ENCODE results near the gene CADPS. TPM values are rescaled to one million over a fixed set of nuclear protein-coding genes. Genes with fewer than 3 reads are reported as not detected.
A peak's percentile ranks its signal among the peaks of the same experiment; 100 is the strongest.

Gene CADPS
- total and polyA plus RNA-seq, 2 experiments from 2014 or later, result 49.2 to 63.8 TPM

DNA sequence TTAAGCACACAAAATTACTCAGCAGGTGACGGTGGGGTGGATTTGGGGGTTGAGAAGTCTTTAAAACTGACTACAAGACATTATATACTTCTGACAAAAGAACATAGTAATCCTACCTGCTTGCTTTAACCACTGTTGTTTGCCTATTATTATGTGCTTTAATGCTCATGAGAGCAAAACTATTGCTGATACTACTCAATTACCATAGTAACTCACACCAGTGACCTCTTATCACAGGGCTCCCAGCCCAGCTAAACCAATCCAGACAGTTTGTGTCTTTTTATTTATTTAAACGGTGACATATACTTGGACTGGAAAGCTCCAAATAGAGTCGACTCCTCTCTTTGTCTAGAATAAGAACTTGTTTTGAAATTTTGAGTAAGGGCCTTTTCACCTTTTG lies 459.1 kb downstream of the CADPS start:
- peaks cover 8% of the 10 kb centered on the region for H3K27me3 ChIP-seq
- TF ChIP-seq, protein P1, sequence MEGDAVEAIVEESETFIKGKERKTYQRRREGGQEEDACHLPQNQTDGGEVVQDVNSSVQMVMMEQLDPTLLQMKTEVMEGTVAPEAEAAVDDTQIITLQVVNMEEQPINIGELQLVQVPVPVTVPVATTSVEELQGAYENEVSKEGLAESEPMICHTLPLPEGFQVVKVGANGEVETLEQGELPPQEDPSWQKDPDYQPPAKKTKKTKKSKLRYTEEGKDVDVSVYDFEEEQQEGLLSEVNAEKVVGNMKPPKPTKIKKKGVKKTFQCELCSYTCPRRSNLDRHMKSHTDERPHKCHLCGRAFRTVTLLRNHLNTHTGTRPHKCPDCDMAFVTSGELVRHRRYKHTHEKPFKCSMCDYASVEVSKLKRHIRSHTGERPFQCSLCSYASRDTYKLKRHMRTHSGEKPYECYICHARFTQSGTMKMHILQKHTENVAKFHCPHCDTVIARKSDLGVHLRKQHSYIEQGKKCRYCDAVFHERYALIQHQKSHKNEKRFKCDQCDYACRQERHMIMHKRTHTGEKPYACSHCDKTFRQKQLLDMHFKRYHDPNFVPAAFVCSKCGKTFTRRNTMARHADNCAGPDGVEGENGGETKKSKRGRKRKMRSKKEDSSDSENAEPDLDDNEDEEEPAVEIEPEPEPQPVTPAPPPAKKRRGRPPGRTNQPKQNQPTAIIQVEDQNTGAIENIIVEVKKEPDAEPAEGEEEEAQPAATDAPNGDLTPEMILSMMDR (IDR thresholded peaks at IDR 0.05; ENCODE audit: low read depth, low read length), result no peak
- no peak for DNase-seq (ENCODE audit: low read depth in 1 of 2, low spot score in 1 of 2)
- peaks cover 9% of the 10 kb centered on the region for H3K4me1 ChIP-seq (ENCODE audit: low read depth)
- no peak overlapping the region for H3K4me3 ChIP-seq
- H3K9me3 ChIP-seq (ENCODE audit: low read depth), result no peaks in the 10 kb centered on the region
- H3K27ac ChIP-seq, result no peak overlapping the region
- no peaks in the 10 kb centered on the region for H3K36me3 ChIP-seq

DNA sequence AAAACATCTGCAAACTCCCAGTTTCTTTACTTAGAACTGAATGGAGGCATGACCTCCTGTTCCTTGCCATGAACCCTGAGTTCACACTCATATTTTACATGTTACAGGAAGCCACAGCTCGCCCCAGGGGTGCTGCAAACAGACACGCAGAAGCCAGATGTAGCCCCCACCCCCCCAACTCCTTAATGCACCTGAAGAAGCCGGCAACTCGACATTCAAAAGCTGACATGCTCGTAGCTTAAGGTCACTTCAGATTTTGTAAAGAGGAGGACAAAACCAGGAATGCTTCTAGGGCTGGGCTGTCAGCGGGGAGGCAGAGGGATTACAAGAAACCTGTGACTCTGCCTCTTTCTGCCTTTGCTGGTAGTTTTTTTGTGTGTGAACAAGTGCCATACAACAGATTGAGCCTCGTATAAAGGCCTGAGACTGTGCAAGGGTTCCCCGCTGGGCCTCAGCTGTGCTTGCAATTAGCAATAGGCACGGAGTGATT lies 459.9 kb downstream of the CADPS start:
- Histone ChIP-seq H3K4me3 (no peak overlapping the region), H3K4me1 (ENCODE audit: low read depth) (peaks cover 9% of the 10 kb centered on the region), H3K36me3 (no peaks in the 10 kb centered on the region), H3K9me3 (ENCODE audit: low read depth) (no peaks in the 10 kb centered on the region), H3K27me3 (peaks cover 8% of the 10 kb centered on the region), H3K27ac (no peak overlapping the region)
- peak in 1 of 2 donors; percentile 3 for DNase-seq (ENCODE audit: low read depth in 1 of 2, low spot score in 1 of 2)
- TF ChIP-seq, protein P1 (IDR thresholded peaks at IDR 0.05; ENCODE audit: low read depth, low read length), result no peak

DNA sequence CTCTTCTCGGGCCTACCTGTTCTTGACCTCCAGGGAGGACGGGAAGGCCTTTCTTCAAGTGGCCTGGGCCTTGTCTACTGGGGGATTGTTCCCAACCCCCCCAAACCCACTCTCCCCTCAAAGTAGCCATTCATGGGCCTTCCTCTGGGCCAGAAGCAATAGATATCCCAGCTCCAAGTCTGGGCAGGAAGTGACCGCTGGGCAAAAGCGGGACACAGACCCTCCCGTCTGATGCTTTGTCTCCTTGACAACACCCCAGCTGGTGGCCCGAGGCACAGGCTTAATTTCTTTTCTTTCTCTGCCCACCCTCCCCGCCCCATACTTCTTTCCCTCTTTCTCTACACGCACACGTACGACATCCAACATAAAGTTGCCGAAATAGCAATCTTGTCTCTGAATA lies 460.4 kb downstream of the CADPS start:
- Histone ChIP-seq H3K27ac (no peak overlapping the region), H3K27me3 (peaks cover 8% of the 10 kb centered on the region), H3K4me1 (ENCODE audit: low read depth) (peaks cover 9% of the 10 kb centered on the region), H3K36me3 (no peaks in the 10 kb centered on the region), H3K9me3 (ENCODE audit: low read depth) (no peaks in the 10 kb centered on the region), H3K4me3 (no peak overlapping the region)
- no peak for DNase-seq (ENCODE audit: low read depth in 1 of 2, low spot score in 1 of 2)
- TF ChIP-seq, protein P1 (IDR thresholded peaks at IDR 0.05; ENCODE audit: low read depth, low read length), result no peak

DNA sequence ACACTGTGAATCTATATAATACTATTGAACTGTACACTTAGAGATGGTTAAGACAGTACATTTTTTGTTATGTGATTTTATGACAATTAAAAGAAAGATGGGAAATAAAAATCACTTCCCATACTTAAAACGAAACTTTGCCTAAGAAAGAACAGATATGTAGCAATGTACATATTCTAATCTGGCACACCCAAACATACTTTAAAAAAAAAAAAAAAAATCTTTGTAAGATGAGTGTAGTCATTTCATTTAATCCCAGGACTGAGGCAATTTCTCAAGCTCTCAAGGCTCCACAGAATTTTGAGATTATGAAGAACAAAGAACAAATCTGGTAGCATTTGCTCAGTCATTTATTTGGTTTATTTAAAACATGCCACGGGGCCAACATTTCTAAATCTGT lies 461.5 kb downstream of the CADPS start:
- Histone ChIP-seq H3K27ac (no peak overlapping the region), H3K4me1 (ENCODE audit: low read depth) (peaks cover 9% of the 10 kb centered on the region), H3K9me3 (ENCODE audit: low read depth) (no peaks in the 10 kb centered on the region), H3K27me3 (peaks cover 8% of the 10 kb centered on the region), H3K36me3 (no peaks in the 10 kb centered on the region), H3K4me3 (no peak overlapping the region)
- TF ChIP-seq, protein P1 (IDR thresholded peaks at IDR 0.05; ENCODE audit: low read depth, low read length), result no peak
- DNase-seq (ENCODE audit: low read depth in 1 of 2, low spot score in 1 of 2), result no peak

DNA sequence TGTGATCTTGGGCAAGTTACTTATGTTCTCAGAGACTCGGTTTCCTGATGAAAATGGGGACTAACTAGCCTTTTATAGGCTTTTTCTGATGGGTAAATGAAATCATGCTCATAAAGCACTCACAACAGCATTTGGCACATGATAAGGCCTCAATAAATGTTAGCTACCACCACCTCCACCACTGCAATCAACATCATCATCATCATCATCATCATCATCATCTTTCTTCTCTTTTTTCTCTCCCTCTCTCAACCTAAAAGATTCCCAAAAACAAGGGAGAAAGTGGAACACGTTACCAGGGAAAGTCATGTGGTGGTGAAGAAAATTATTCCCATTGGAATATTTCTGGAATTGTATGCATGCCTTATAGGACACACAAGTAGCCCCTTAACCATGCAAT lies 468.3 kb downstream of the CADPS start:
- no peaks in the 10 kb centered on the region for H3K4me1 ChIP-seq (ENCODE audit: low read depth)
- TF ChIP-seq, protein P1 (IDR thresholded peaks at IDR 0.05; ENCODE audit: low read depth, low read length), result no peak
- no peak overlapping the region for H3K27ac ChIP-seq
- no peaks in the 10 kb centered on the region for H3K9me3 ChIP-seq (ENCODE audit: low read depth)
- H3K27me3 ChIP-seq, result no peaks in the 10 kb centered on the region
- no peaks in the 10 kb centered on the region for H3K36me3 ChIP-seq
- no peak for DNase-seq (ENCODE audit: low read depth in 1 of 2, low spot score in 1 of 2)
- H3K4me3 ChIP-seq, result no peak overlapping the region

DNA sequence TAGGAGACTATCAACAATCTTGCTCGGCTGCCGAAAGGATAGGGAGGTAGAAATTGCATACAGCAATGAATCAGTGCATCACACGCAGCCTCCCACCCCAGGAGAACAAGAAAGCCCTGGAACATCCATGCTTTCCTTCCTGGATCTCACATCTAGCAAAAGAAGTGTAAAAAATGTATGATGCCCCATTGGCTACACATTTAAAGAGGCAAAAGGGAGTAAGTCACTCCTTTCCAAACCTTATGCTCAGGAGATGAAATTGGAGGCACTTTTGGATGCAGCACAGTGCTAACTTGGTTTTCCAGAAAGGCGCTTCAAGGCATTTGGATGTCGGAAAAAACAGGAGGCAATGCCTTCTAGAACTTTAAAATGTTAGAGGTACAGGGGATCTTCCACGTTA lies 469.6 kb downstream of the CADPS start:
- Histone ChIP-seq H3K9me3 (ENCODE audit: low read depth) (no peaks in the 10 kb centered on the region), H3K27me3 (no peaks in the 10 kb centered on the region), H3K4me1 (ENCODE audit: low read depth) (no peaks in the 10 kb centered on the region), H3K27ac (no peak overlapping the region), H3K4me3 (no peak overlapping the region), H3K36me3 (no peaks in the 10 kb centered on the region)
- TF ChIP-seq, protein P1 (IDR thresholded peaks at IDR 0.05; ENCODE audit: low read depth, low read length), result no peak
- DNase-seq (ENCODE audit: low read depth in 1 of 2, low spot score in 1 of 2), result no peak
